SJCRH30 (cell line): ENCODE data around the gene IL4I1. TPM values are rescaled to one million over a fixed set of nuclear protein-coding genes. Genes with fewer than 3 reads are reported as not detected.
A peak's percentile ranks its signal among the peaks of the same experiment; 100 is the strongest.
"Not testable (repeated sequence)": the region's sequence is repeated elsewhere in the genome, so short reads cannot be mapped to it uniquely, and the experiment has no call there.

Experiments used
- DNase-seq, 2 experiments: peaks; one replicate each; pipeline ENCODE4 v3.0.0-alpha.2; 2015 to 2020
- H3K27ac ChIP-seq: fragments of 250-450 bp; sonication (Bioruptor Pico); 2 replicates; pipeline ENCODE4 v1.5.1; 2020; ENCODE audit warnings: mild to moderate bottlenecking, moderate library complexity
- H3K27me3 ChIP-seq: fragments of 250-450 bp; sonication (Bioruptor Pico); 2 replicates; pipeline ENCODE4 v1.5.1; 2020; ENCODE audit warnings: mild to moderate bottlenecking, moderate library complexity
- H3K36me3 ChIP-seq: fragments of 250-450 bp; sonication (Bioruptor Pico); 2 replicates; pipeline ENCODE4 v1.5.1; 2020; ENCODE audit warnings: mild to moderate bottlenecking, moderate library complexity
- H3K4me1 ChIP-seq: fragments of 250-450 bp; sonication (Bioruptor Pico); 2 replicates; pipeline ENCODE4 v1.5.1; 2020; ENCODE audit warnings: mild to moderate bottlenecking, moderate library complexity
- H3K4me3 ChIP-seq: fragments of 250-450 bp; sonication (Bioruptor Pico); 2 replicates; pipeline ENCODE4 v1.5.1; 2020; ENCODE audit warnings: mild to moderate bottlenecking, moderate library complexity
- H3K9me3 ChIP-seq: fragments of 250-450 bp; sonication (Bioruptor Pico); replicated peaks from 2 replicates; pipeline ENCODE4 v1.5.1; 2020; ENCODE audit warnings: mild to moderate bottlenecking, moderate library complexity
- total RNA-seq: library from RNA; depleted of rRNA; stranded (reverse); fragments of >200 nt; shearing (Covaris generic); gene quantifications from 2 replicates; pipeline ENCODE4 v1.2.3, GENCODE V29; 2014

The IL4I1 gene
- total RNA-seq, 1 experiment from 2014 or later, result not detected

GRCh38 chr19:49929611-49930482 lies 33.2 kb upstream of the IL4I1 start:
- H3K27ac ChIP-seq, result peak overlapping the region; percentile 99
- peaks cover 28% of the 10 kb centered on the region for H3K36me3 ChIP-seq
- no peaks in the 10 kb centered on the region for H3K9me3 ChIP-seq
- peak; percentile 98 for DNase-seq
- H3K4me1 ChIP-seq, result peaks cover 7% of the 10 kb centered on the region; the same call in 1 of the 2 replicates
- no peaks in the 10 kb centered on the region for H3K27me3 ChIP-seq
- peak overlapping the region; percentile 99 for H3K4me3 ChIP-seq

GRCh38 chr19:49929121-49929610 lies 32.5 kb upstream of the IL4I1 start, which contains the start of the genes ATF5 and NUP62:
Gene ATF5, plus strand, starts transcription at chr19:49929205. Its CDS starts 1,646 bp downstream, at chr19:49930851.
Gene NUP62, minus strand, starts transcription at chr19:49929504. Its CDS starts 19,697 bp downstream, at chr19:49909807.
- Histone ChIP-seq H3K9me3 (no peaks in the 10 kb centered on the region), H3K4me3 (peak within 1 kb of the TSS; percentile 99), H3K27me3 (no peaks in the 10 kb centered on the region), H3K4me1 (peaks cover 7% of the 10 kb centered on the region; the same call in 1 of the 2 replicates), H3K27ac (peak within 1 kb of the TSS; percentile 99), H3K36me3 (peaks cover 35% of the 10 kb centered on the region)
- peak; percentile 95 to 96 for DNase-seq

GRCh38 chr19:49927526-49928264 lies 31.0 kb upstream of the IL4I1 start:
- no peak for DNase-seq
- H3K4me3 ChIP-seq, result peak overlapping the region; percentile 99
- H3K4me1 ChIP-seq, result peaks cover 13% of the 10 kb centered on the region; the same call in 1 of the 2 replicates
- H3K9me3 ChIP-seq, result no peaks in the 10 kb centered on the region
- H3K36me3 ChIP-seq, result peaks cover 50% of the 10 kb centered on the region
- peak overlapping the region; percentile 99 for H3K27ac ChIP-seq
- H3K27me3 ChIP-seq, result no peaks in the 10 kb centered on the region

- Histone ChIP-seq H3K27me3 (no peaks in the 10 kb centered on the region), H3K9me3 (no peaks in the 10 kb centered on the region), H3K4me3 (no peak overlapping the region), H3K36me3 (peaks cover 56% of the 10 kb centered on the region), H3K4me1 (peaks cover 17% of the 10 kb centered on the region; the same call in 1 of the 2 replicates), H3K27ac (no peak overlapping the region)
- DNase-seq, result no peak
Measured at GRCh38 chr19:49926515-49926914, 29.8 kb upstream of the IL4I1 start.

- Histone ChIP-seq H3K4me1 (peaks cover 17% of the 10 kb centered on the region; the same call in 1 of the 2 replicates), H3K4me3 (no peak overlapping the region), H3K27ac (no peak overlapping the region), H3K27me3 (no peaks in the 10 kb centered on the region), H3K36me3 (peaks cover 65% of the 10 kb centered on the region), H3K9me3 (no peaks in the 10 kb centered on the region)
- DNase-seq, result no peak
Measured at GRCh38 chr19:49925486-49925885, 28.8 kb upstream of the IL4I1 start.

GRCh38 chr19:49924881-49925210 lies 28.2 kb upstream of the IL4I1 start:
- not testable (repeated sequence) for DNase-seq, H3K9me3 ChIP-seq, H3K4me3 ChIP-seq, H3K27ac ChIP-seq, H3K27me3 ChIP-seq
- Histone ChIP-seq H3K36me3 (peaks cover 67% of the 10 kb centered on the region), H3K4me1 (peaks cover 17% of the 10 kb centered on the region; the same call in 1 of the 2 replicates)

GRCh38 chr19:49924004-49924880 lies 27.6 kb upstream of the IL4I1 start:
- H3K9me3 ChIP-seq, result no peaks in the 10 kb centered on the region
- H3K4me1 ChIP-seq, result peaks cover 17% of the 10 kb centered on the region; the same call in 1 of the 2 replicates
- no peak overlapping the region for H3K4me3 ChIP-seq
- H3K27ac ChIP-seq, result no peak overlapping the region
- DNase-seq, result no peak
- H3K27me3 ChIP-seq, result no peaks in the 10 kb centered on the region
- peaks cover 71% of the 10 kb centered on the region for H3K36me3 ChIP-seq

GRCh38 chr19:49923055-49924003 lies 26.6 kb upstream of the IL4I1 start:
- Histone ChIP-seq H3K27me3 (no peaks in the 10 kb centered on the region), H3K9me3 (no peaks in the 10 kb centered on the region), H3K4me3 (no peak overlapping the region), H3K4me1 (peaks cover 17% of the 10 kb centered on the region; the same call in 1 of the 2 replicates), H3K27ac (no peak overlapping the region), H3K36me3 (peaks cover 77% of the 10 kb centered on the region)
- DNase-seq, result no peak

GRCh38 chr19:49921871-49922795 lies 25.4 kb upstream of the IL4I1 start:
- H3K27ac ChIP-seq, result no peak overlapping the region
- peaks cover 82% of the 10 kb centered on the region for H3K36me3 ChIP-seq
- H3K4me3 ChIP-seq, result no peak overlapping the region
- peaks cover 10% of the 10 kb centered on the region; the same call in 1 of the 2 replicates for H3K4me1 ChIP-seq
- no peaks in the 10 kb centered on the region for H3K27me3 ChIP-seq
- H3K9me3 ChIP-seq, result no peaks in the 10 kb centered on the region
- peak in 1 of 2 experiments; percentile 37 for DNase-seq

- DNase-seq, result no peak
- no peak overlapping the region for H3K27ac ChIP-seq
- H3K9me3 ChIP-seq, result no peaks in the 10 kb centered on the region
- no peaks in the 10 kb centered on the region for H3K27me3 ChIP-seq
- no peak overlapping the region for H3K4me3 ChIP-seq
- peaks cover 83% of the 10 kb centered on the region for H3K36me3 ChIP-seq
- peaks cover 10% of the 10 kb centered on the region; the same call in 1 of the 2 replicates for H3K4me1 ChIP-seq
Measured at GRCh38 chr19:49920624-49921363, 24.1 kb upstream of the IL4I1 start.

- Histone ChIP-seq H3K9me3 (no peaks in the 10 kb centered on the region), H3K36me3 (peaks cover 81% of the 10 kb centered on the region), H3K27ac (no peak overlapping the region), H3K4me1 (peaks cover 9% of the 10 kb centered on the region; the same call in 1 of the 2 replicates), H3K27me3 (no peaks in the 10 kb centered on the region), H3K4me3 (no peak overlapping the region)
- no peak for DNase-seq
Measured at GRCh38 chr19:49918089-49918488, 21.4 kb upstream of the IL4I1 start.
